GM12892 (cell line): ENCODE measurements around the gene RSF1.

Experiments used
- POLR2A ChIP-seq: IDR thresholded peaks from 2 replicates; pipeline ENCODE4 v1.6.1; 2011; ENCODE audit warnings: low read depth, low read length, control low read depth
- POLR2AphosphoS5 ChIP-seq: IDR thresholded peaks from 2 replicates; pipeline ENCODE4 v1.6.1; 2011; ENCODE audit warnings: low read depth, low read length, control low read depth

DNA sequence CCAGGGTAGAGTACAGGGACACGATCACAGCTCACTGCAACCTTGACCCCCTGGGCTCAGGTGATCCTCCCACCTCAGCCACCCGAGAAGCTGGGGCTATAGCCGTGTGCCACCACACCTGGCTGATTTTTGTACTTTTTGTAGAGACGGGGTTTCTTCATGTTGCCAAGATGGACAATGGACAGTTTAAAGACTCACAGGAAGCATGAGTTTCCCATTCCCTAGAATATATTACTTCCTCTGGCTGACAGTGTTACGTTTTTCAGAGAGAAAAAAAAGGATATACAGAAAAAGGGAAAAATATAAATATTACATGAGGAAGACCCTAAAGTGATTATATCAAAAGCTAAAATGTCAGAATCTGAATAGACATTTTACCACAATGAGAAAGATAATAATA is 72.3 kb downstream of the RSF1 start:
- TF ChIP-seq POLR2AphosphoS5 (no peak), POLR2A (no peak)
